Brain microvascular endothelial cell (primary cell): ENCODE data around the gene PARM1.

Experiments used
- DNase-seq: peaks from one replicate; pipeline ENCODE4 v3.0.0-alpha.2; 2020
- H3K27ac ChIP-seq: fragments of 250-450 bp; sonication (Bioruptor Pico); 2 replicates; pipeline ENCODE4 v1.5.1; 2020; ENCODE audit warnings: mild to moderate bottlenecking, moderate library complexity
- H3K27me3 ChIP-seq: fragments of 250-450 bp; sonication (Bioruptor Pico); replicated peaks from 2 replicates; pipeline ENCODE4 v1.5.1; 2020; ENCODE audit warnings: mild to moderate bottlenecking
- H3K36me3 ChIP-seq: fragments of 250-450 bp; sonication (Bioruptor Pico); replicated peaks from 2 replicates; pipeline ENCODE4 v1.5.1; 2020; ENCODE audit warnings: mild to moderate bottlenecking
- H3K4me3 ChIP-seq: 2 replicates; pipeline ENCODE4 v1.5.1; 2011; ENCODE audit warnings: low read depth, mild to moderate bottlenecking, control low read depth, low read length, moderate library complexity
- CTCF ChIP-seq: IDR thresholded peaks from 2 replicates; pipeline ENCODE4 v1.5.1; 2011; ENCODE audit warnings: low read depth, mild to moderate bottlenecking, moderate library complexity, low read length, control low read depth, inconsistent platforms; ENCODE audit errors: missing control alignments
- in situ Hi-C: cut with HindIII; loops from 2 replicates; pipeline ENCODE4 v1.10.0; 2017; ENCODE audit warnings: low sequenced_read_pairs, low pct_ligation_motif_present

The PARM1 gene

GRCh38 chr4:75056277-75056676, 123.4 kb downstream of the PARM1 start:
- Histone ChIP-seq H3K36me3 (no peaks in the 10 kb centered on the region), H3K4me3 (no peak overlapping the region), H3K27me3 (no peaks in the 10 kb centered on the region), H3K27ac (no peak overlapping the region)
- in situ Hi-C loops: no loop called here
- DNase-seq: no peak
- TF ChIP-seq CTCF: no peak

GRCh38 chr4:75057369-75057768, 124.5 kb downstream of the PARM1 start:
- Histone ChIP-seq H3K36me3 (no peaks in the 10 kb centered on the region), H3K27me3 (no peaks in the 10 kb centered on the region), H3K27ac (no peak overlapping the region), H3K4me3 (no peak overlapping the region)
- TF ChIP-seq CTCF: no peak
- DNase-seq: no peak
- in situ Hi-C loops: no loop called here

GRCh38 chr4:75058486-75058885, 125.6 kb downstream of the PARM1 start:
- in situ Hi-C loops: no loop called here
- DNase-seq: no peak

GRCh38 chr4:75063433-75063832, 130.5 kb downstream of the PARM1 start:
- no peak for DNase-seq
- no peaks in the 10 kb centered on the region for H3K36me3 ChIP-seq
- H3K27me3 ChIP-seq: no peaks in the 10 kb centered on the region
- H3K27ac ChIP-seq: no peak overlapping the region
- no peak overlapping the region for H3K4me3 ChIP-seq
- in situ Hi-C loops: no loop called here
- no peak for TF ChIP-seq CTCF

More at GRCh38 chr4:75058486-75058885, 125.6 kb downstream of the PARM1 start:
- H3K27me3 ChIP-seq: no peaks in the 10 kb centered on the region
- H3K27ac ChIP-seq: no peak overlapping the region
- no peak for TF ChIP-seq CTCF
- H3K36me3 ChIP-seq: no peaks in the 10 kb centered on the region
- H3K4me3 ChIP-seq: no peak overlapping the region

GRCh38 chr4:75065909-75066308, 133.0 kb downstream of the PARM1 start:
- no peak for TF ChIP-seq CTCF
- no peak overlapping the region for H3K27ac ChIP-seq
- no peaks in the 10 kb centered on the region for H3K36me3 ChIP-seq
- H3K27me3 ChIP-seq: no peaks in the 10 kb centered on the region
- DNase-seq: no peak
- H3K4me3 ChIP-seq: no peak overlapping the region
- in situ Hi-C loops: no loop called here

- no peak for TF ChIP-seq CTCF
- no peak overlapping the region for H3K4me3 ChIP-seq
- in situ Hi-C loops: no loop called here
- H3K27ac ChIP-seq: no peak overlapping the region
- H3K36me3 ChIP-seq: no peaks in the 10 kb centered on the region
- no peak for DNase-seq
- no peaks in the 10 kb centered on the region for H3K27me3 ChIP-seq
These were observed 136.7 kb downstream of the PARM1 start for GRCh38 chr4:75069493-75070074.
